SW 1271 (cell line): ENCODE measurements around the gene NRROS.

ENCODE experiments used
- DNase-seq, 2 experiments: peaks; one replicate each; lab custom pipeline; 2025; lab: John Stamatoyannopoulos, UW

The NRROS gene

GRCh38 chr3:196684548-196685407 is 45.3 kb downstream of the NRROS start:
- peak in 1 of 2 experiments; percentile 55 for DNase-seq

- DNase-seq = no peak
Measured at GRCh38 chr3:196686436-196686835, 46.9 kb downstream of the NRROS start.

- no peak for DNase-seq
Measured at GRCh38 chr3:196688349-196688748, 48.9 kb downstream of the NRROS start.

- no peak for DNase-seq
Measured at GRCh38 chr3:196689941-196690660, 50.6 kb downstream of the NRROS start.

GRCh38 chr3:196691386-196691785 is 51.9 kb downstream of the NRROS start:
- DNase-seq = no peak

GRCh38 chr3:196694202-196694638 is 54.7 kb downstream of the NRROS start:
- peak in 1 of 2 experiments; percentile 57 for DNase-seq

- no peak for DNase-seq
Measured at GRCh38 chr3:196694941-196695848, 55.7 kb downstream of the NRROS start.

- DNase-seq = no peak
Measured at GRCh38 chr3:196695849-196696226, 56.3 kb downstream of the NRROS start.

- DNase-seq = no peak
Measured at GRCh38 chr3:196697270-196697669, 57.8 kb downstream of the NRROS start.

- DNase-seq = no peak
Measured at GRCh38 chr3:196699749-196700148, 60.3 kb downstream of the NRROS start.

GRCh38 chr3:196700801-196701200 is 61.3 kb downstream of the NRROS start:
- DNase-seq = no peak

- DNase-seq = no peak
Measured at GRCh38 chr3:196706327-196706726, 66.8 kb downstream of the NRROS start.

- DNase-seq = no peak
Measured at GRCh38 chr3:196706731-196707130, 67.2 kb downstream of the NRROS start.

- DNase-seq = no peak
Measured at GRCh38 chr3:196707566-196707965, 68.1 kb downstream of the NRROS start.

GRCh38 chr3:196708467-196708866 is 69.0 kb downstream of the NRROS start:
- DNase-seq = no peak
